H1 (cell line): ENCODE data around the gene ASB16.

Source experiments
- CTCF ChIP-seq, 3 experiments: IDR thresholded peaks; 1 replicate in 2 of 3; 2 replicates in 1 of 3; pipeline versions ENCODE4 v1.5.1 to v1.6.1; 2011; ENCODE audit warnings: low read length in 3 of 3, mild to moderate bottlenecking in 3 of 3, inconsistent platforms in 2 of 3, low read depth in 1 of 3, moderate library complexity in 1 of 3; ENCODE audit not compliant: insufficient read depth in 1 of 3; ENCODE audit errors: control extremely low read depth in 1 of 3
- JUN ChIP-seq: IDR thresholded peaks from 2 replicates; pipeline ENCODE4 v1.6.1; 2011; ENCODE audit warnings: low read depth, mild to moderate bottlenecking, improper control_type of control experiment, low read length

GRCh38 chr17:44193326-44194084 is 23.0 kb downstream of the ASB16 start:
- TF ChIP-seq JUN (no peak), CTCF (IDR thresholded peaks at IDR 0.05; ENCODE audit: control extremely low read depth in 1 of 3, insufficient read depth in 1 of 3, low read depth in 1 of 3, low read length in 3 of 3) (no peak)
